ENCODE results near the gene ANKS4B.

Gene ANKS4B

DNA sequence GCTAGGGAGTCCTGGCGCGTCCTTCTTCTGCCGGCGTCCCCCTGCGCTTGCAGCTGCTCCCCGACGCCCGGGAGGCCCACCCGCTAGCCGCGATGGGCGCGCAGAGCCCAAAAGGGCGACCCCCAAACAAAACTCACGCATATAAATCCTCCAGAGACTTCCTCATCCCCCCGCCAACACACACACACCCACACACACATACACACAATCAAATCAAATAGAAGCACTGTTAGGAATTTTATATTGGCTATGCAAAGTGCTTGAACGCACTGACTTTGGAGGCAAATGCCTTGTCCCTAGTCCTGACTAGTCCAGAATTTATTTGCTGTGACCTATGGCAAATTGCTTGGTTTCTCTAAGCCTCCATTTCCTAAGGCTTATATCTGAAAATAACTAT is 68.4 kb downstream of the ANKS4B start (continued):
- TF ChIP-seq YY1 (tag by site-specific recombination; IDR thresholded peaks at IDR 0.05), result no peak
- TF ChIP-seq, protein P1, sequence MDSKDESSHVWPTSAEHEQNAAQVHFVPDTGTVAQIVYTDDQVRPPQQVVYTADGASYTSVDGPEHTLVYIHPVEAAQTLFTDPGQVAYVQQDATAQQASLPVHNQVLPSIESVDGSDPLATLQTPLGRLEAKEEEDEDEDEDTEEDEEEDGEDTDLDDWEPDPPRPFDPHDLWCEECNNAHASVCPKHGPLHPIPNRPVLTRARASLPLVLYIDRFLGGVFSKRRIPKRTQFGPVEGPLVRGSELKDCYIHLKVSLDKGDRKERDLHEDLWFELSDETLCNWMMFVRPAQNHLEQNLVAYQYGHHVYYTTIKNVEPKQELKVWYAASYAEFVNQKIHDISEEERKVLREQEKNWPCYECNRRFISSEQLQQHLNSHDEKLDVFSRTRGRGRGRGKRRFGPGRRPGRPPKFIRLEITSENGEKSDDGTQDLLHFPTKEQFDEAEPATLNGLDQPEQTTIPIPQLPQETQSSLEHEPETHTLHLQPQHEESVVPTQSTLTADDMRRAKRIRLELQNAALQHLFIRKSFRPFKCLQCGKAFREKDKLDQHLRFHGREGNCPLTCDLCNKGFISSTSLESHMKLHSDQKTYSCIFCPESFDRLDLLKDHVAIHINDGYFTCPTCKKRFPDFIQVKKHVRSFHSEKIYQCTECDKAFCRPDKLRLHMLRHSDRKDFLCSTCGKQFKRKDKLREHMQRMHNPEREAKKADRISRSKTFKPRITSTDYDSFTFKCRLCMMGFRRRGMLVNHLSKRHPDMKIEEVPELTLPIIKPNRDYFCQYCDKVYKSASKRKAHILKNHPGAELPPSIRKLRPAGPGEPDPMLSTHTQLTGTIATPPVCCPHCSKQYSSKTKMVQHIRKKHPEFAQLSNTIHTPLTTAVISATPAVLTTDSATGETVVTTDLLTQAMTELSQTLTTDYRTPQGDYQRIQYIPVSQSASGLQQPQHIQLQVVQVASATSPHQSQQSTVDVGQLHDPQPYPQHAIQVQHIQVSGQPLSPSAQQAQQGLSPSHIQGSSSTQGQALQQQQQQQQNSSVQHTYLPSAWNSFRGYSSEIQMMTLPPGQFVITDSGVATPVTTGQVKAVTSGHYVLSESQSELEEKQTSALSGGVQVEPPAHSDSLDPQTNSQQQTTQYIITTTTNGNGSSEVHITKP (tag by site-specific recombination; IDR thresholded peaks at IDR 0.05), result no peak
- TF ChIP-seq TCF7L2 (IDR thresholded peaks at IDR 0.05; ENCODE audit: borderline replicate concordance, low read depth, low read length), result no peak
- no peak for TF ChIP-seq ZNF530 (tag by site-specific recombination; IDR thresholded peaks at IDR 0.05; ENCODE audit: low read depth)
- TF ChIP-seq ZNF664 (tag by site-specific recombination; IDR thresholded peaks at IDR 0.05), result no peak
- TF ChIP-seq ZBTB17 (tag by site-specific recombination; IDR thresholded peaks at IDR 0.05), result no peak
- TF ChIP-seq, protein P2, sequence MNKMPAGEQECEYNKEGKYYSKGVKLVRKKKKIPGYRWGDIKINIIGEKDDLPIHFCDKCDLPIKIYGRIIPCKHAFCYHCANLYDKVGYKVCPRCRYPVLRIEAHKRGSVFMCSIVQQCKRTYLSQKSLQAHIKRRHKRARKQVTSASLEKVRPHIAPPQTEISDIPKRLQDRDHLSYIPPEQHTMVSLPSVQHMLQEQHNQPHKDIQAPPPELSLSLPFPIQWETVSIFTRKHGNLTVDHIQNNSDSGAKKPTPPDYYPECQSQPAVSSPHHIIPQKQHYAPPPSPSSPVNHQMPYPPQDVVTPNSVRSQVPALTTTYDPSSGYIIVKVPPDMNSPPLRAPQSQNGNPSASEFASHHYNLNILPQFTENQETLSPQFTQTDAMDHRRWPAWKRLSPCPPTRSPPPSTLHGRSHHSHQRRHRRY (tag by site-specific recombination; IDR thresholded peaks at IDR 0.05), result no peak
- TF ChIP-seq ZNF670 (tag by site-specific recombination; IDR thresholded peaks at IDR 0.05; ENCODE audit: low read depth), result no peak
- TF ChIP-seq, protein P3, sequence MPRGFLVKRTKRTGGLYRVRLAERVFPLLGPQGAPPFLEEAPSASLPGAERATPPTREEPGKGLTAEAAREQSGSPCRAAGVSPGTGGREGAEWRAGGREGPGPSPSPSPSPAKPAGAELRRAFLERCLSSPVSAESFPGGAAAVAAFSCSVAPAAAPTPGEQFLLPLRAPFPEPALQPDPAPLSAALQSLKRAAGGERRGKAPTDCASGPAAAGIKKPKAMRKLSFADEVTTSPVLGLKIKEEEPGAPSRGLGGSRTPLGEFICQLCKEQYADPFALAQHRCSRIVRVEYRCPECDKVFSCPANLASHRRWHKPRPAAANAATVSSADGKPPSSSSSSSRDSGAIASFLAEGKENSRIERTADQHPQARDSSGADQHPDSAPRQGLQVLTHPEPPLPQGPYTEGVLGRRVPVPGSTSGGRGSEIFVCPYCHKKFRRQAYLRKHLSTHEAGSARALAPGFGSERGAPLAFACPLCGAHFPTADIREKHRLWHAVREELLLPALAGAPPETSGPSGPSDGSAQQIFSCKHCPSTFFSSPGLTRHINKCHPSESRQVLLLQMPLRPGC (tag by site-specific recombination; IDR thresholded peaks at IDR 0.05), result no peak
- TF ChIP-seq ZNF223 (tag by site-specific recombination; IDR thresholded peaks at IDR 0.05), result peak; percentile 8
- TF ChIP-seq ZNF266 (tag by site-specific recombination; IDR thresholded peaks at IDR 0.05; ENCODE audit: low read depth), result no peak
- TF ChIP-seq, protein P4, sequence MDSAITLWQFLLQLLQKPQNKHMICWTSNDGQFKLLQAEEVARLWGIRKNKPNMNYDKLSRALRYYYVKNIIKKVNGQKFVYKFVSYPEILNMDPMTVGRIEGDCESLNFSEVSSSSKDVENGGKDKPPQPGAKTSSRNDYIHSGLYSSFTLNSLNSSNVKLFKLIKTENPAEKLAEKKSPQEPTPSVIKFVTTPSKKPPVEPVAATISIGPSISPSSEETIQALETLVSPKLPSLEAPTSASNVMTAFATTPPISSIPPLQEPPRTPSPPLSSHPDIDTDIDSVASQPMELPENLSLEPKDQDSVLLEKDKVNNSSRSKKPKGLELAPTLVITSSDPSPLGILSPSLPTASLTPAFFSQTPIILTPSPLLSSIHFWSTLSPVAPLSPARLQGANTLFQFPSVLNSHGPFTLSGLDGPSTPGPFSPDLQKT (IDR thresholded peaks at IDR 0.05; ENCODE audit: borderline replicate concordance, low read depth, low read length), result no peak
- no peak for TF ChIP-seq ZFP69B (tag by site-specific recombination; IDR thresholded peaks at IDR 0.05)
- TF ChIP-seq, protein P5, sequence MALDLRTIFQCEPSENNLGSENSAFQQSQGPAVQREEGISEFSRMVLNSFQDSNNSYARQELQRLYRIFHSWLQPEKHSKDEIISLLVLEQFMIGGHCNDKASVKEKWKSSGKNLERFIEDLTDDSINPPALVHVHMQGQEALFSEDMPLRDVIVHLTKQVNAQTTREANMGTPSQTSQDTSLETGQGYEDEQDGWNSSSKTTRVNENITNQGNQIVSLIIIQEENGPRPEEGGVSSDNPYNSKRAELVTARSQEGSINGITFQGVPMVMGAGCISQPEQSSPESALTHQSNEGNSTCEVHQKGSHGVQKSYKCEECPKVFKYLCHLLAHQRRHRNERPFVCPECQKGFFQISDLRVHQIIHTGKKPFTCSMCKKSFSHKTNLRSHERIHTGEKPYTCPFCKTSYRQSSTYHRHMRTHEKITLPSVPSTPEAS (tag by site-specific recombination; IDR thresholded peaks at IDR 0.05), result peak; percentile 71
- TF ChIP-seq ZNF155 (tag by site-specific recombination; IDR thresholded peaks at IDR 0.05), result no peak
- TF ChIP-seq ZNF600 (tag by site-specific recombination; IDR thresholded peaks at IDR 0.05), result 0 out of 2 replicates have a peak, but pooled peaks have one; percentile 8
- no peak for TF ChIP-seq GLIS1 (tag by site-specific recombination; IDR thresholded peaks at IDR 0.05)

DNA sequence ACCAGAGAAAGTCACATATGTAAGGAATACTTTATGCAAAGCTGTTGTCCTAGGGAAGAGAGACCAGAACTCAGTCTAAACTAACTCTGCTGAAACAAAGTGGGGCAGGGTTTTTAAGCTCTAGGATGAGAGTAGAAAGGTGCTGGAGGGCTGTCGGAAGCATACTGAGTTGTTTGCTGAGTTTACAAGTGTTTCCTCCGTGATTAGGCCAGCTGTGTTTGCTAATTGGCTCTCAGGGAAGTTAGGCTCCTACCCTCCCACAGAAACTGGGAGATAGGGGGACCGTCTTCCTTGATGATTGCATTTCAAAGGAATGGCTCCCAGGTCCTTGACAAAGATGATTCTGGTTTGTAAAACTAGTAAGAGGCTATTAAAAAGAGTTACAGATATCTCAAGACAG is 69.0 kb downstream of the ANKS4B start:
- no peaks in the 10 kb centered on the region for H3K9me3 ChIP-seq (ENCODE audit: control insufficient read depth, insufficient read depth, low read depth, low read length)
- POLR2A ChIA-PET, result interaction anchor here (0.6 kb wide), 1 partner anchor 1037 kb away, joined by 3 read pairs; no protein-coding TSS in a partner anchor
- no peaks in the 10 kb centered on the region for H3K36me3 ChIP-seq (ENCODE audit: control insufficient read depth in 2 of 2, insufficient read depth in 1 of 2, low read length in 2 of 2)
- TF ChIP-seq, protein P6, sequence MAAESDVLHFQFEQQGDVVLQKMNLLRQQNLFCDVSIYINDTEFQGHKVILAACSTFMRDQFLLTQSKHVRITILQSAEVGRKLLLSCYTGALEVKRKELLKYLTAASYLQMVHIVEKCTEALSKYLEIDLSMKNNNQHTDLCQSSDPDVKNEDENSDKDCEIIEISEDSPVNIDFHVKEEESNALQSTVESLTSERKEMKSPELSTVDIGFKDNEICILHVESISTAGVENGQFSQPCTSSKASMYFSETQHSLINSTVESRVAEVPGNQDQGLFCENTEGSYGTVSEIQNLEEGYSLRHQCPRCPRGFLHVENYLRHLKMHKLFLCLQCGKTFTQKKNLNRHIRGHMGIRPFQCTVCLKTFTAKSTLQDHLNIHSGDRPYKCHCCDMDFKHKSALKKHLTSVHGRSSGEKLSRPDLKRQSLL (tag by site-specific recombination; IDR thresholded peaks at IDR 0.05), result no peak
- TF ChIP-seq OSR2 (tag by site-specific recombination; IDR thresholded peaks at IDR 0.05), result peak; percentile 23; the same call in 1 of the 2 replicates
- TF ChIP-seq, protein P7, sequence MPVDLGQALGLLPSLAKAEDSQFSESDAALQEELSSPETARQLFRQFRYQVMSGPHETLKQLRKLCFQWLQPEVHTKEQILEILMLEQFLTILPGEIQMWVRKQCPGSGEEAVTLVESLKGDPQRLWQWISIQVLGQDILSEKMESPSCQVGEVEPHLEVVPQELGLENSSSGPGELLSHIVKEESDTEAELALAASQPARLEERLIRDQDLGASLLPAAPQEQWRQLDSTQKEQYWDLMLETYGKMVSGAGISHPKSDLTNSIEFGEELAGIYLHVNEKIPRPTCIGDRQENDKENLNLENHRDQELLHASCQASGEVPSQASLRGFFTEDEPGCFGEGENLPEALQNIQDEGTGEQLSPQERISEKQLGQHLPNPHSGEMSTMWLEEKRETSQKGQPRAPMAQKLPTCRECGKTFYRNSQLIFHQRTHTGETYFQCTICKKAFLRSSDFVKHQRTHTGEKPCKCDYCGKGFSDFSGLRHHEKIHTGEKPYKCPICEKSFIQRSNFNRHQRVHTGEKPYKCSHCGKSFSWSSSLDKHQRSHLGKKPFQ (tag by site-specific recombination; IDR thresholded peaks at IDR 0.05), result no peak
- H3K4me1 ChIP-seq (ENCODE audit: control insufficient read depth, insufficient read depth, low read length), result no peaks in the 10 kb centered on the region
- CTCF ChIA-PET, result interaction anchor here (1.1 to 3.7 kb wide), 2 partner anchors 114 to 144 kb away, joined by 7 to 37 read pairs; partner anchors contain the start of gene LDAF1
- H3K27ac ChIP-seq (ENCODE audit: extremely low read depth, low read depth, low read length), result no peak overlapping the region
- no peak overlapping the region for H3K4me3 ChIP-seq (ENCODE audit: low read depth, low read length)

Measured in HEK293 (cell line).